T-helper 17 cell (primary cell): ENCODE results near the gene IKZF1. TPM values are rescaled to one million over a fixed set of nuclear protein-coding genes. Genes with fewer than 3 reads are reported as not detected.

Experiments used
- ATAC-seq: fragments of 150-1000 bp; cut with Tn5 transposase; 2 replicates; pipeline ENCODE4 v1.10.0; 2021; ENCODE audit warnings: mild to moderate bottlenecking, moderate library complexity
- DNase-seq, 3 donors: peaks; one replicate each; pipeline versions ENCODE4 v3.0.0 to v3.0.0-alpha.2; 2020 to 2021
- H3K9me3 ChIP-seq: one replicate; pipeline ENCODE4 v1.7.0; 2013; ENCODE audit warnings: low read length, mild to moderate bottlenecking; ENCODE audit not compliant: control insufficient read depth, poor library complexity, severe bottlenecking
- H3K27ac Mint-ChIP-seq: one replicate; pipeline ENCODE4 v1.8.0; 2022; ENCODE audit warnings: mild to moderate bottlenecking, moderate library complexity, mixed read lengths
- H3K27me3 Mint-ChIP-seq: one replicate; pipeline ENCODE4 v1.8.0; 2022; ENCODE audit warnings: mixed read lengths
- H3K36me3 Mint-ChIP-seq: one replicate; pipeline ENCODE4 v1.8.0; 2022; ENCODE audit warnings: low read depth, mixed read lengths
- H3K4me1 Mint-ChIP-seq: one replicate; pipeline ENCODE4 v1.8.0; 2022; ENCODE audit warnings: mild to moderate bottlenecking, mixed read lengths
- H3K4me3 Mint-ChIP-seq: one replicate; pipeline ENCODE4 v1.8.0; 2022; ENCODE audit warnings: mild to moderate bottlenecking, moderate library complexity, mixed read lengths
- total RNA-seq, 4 donors: library from RNA in 2 of 4; stranded (reverse) in 2 of 4; gene quantifications; one replicate each; pipeline ENCODE4 v1.2.3 and lab custom pipeline; 2022 to 2026

The IKZF1 gene
- total RNA-seq, 2 donors from 2014 or later: 301 to 323 TPM

DNA sequence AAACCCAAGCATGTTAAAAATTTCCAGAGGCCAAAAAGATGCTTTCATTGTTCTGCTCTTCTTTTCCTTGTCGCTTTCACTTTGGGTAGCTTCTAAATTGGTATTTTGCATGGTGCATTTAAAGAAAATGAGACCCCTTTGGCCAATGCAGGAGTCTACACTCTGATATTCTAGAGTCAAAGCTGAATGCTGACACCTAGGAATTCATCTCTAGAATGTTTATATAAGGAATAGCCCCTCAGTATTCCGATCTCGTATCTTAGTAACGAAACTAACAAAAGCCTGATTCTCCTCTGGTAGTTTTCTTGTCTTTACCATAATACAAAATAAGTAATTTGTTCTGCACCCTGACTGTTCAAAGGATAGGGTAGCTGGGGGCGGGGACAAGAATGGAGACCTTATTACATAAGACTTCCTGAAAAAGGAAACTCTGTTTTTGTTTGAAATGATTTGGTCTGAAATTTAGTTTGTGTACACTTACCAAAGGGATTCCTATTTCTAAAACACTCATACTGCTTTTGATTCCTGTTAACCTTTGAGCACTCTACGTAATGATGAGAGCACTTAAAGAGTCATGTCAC, 17.1 kb downstream of the IKZF1 start:
- peak in 2 of 3 donors; percentile 48 to 49 for DNase-seq
- no peaks in the 10 kb centered on the region for H3K36me3 Mint-ChIP-seq

DNA sequence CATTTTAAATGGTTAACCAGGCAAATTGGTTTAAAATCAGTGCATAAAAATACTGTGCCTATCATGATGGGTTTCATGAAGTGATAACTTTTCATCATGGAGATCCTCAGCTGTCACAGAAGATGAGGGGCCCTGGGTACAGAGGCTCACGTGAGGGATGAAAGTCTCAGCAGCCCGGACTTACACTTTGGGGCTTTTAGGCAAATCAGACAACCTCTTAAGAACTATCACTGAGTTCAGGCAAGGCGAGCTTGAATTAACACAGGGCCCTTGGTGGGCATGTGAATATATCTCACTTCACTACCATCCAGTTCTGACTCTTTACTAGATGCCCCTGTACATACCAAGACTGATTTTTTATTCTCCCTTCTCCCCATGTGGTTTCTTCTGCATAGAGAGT, 19.6 kb downstream of the IKZF1 start:
- peaks cover 54% of the 10 kb centered on the region for H3K4me1 Mint-ChIP-seq

More for the DNA sequence above, 17.1 kb downstream of the IKZF1 start:
- Mint-ChIP-seq H3K27me3 (no peaks in the 10 kb centered on the region), H3K4me3 (peak overlapping the region; percentile 82), H3K27ac (no peak overlapping the region), H3K4me1 (peaks cover 58% of the 10 kb centered on the region)
- ATAC-seq: peak; percentile 54
- H3K9me3 ChIP-seq: no peaks in the 10 kb centered on the region

GRCh38 chr7:50327443-50327842, 22.9 kb downstream of the IKZF1 start:
- DNase-seq (no peak), ATAC-seq (no peak)
- H3K27ac Mint-ChIP-seq: no peak overlapping the region
- peaks cover 11% of the 10 kb centered on the region for H3K36me3 Mint-ChIP-seq
- H3K27me3 Mint-ChIP-seq: no peaks in the 10 kb centered on the region
- peaks cover 62% of the 10 kb centered on the region for H3K4me1 Mint-ChIP-seq
- no peak overlapping the region for H3K4me3 Mint-ChIP-seq
- H3K9me3 ChIP-seq: no peaks in the 10 kb centered on the region

More for the DNA sequence above, 19.6 kb downstream of the IKZF1 start:
- no peak for ATAC-seq
- Mint-ChIP-seq H3K36me3 (no peaks in the 10 kb centered on the region), H3K27me3 (no peaks in the 10 kb centered on the region), H3K27ac (no peak overlapping the region), H3K4me3 (no peak overlapping the region)
- no peaks in the 10 kb centered on the region for H3K9me3 ChIP-seq
- no peak for DNase-seq

- H3K4me3 Mint-ChIP-seq: no peak overlapping the region
- DNase-seq: no peak
- peaks cover 53% of the 10 kb centered on the region for H3K4me1 Mint-ChIP-seq
- H3K27me3 Mint-ChIP-seq: no peaks in the 10 kb centered on the region
- no peak overlapping the region for H3K27ac Mint-ChIP-seq
- H3K36me3 Mint-ChIP-seq: peaks cover 11% of the 10 kb centered on the region
- peak; percentile 26 for ATAC-seq
- H3K9me3 ChIP-seq: no peaks in the 10 kb centered on the region
These were observed 25.3 kb downstream of the IKZF1 start for GRCh38 chr7:50329775-50330174.

DNA sequence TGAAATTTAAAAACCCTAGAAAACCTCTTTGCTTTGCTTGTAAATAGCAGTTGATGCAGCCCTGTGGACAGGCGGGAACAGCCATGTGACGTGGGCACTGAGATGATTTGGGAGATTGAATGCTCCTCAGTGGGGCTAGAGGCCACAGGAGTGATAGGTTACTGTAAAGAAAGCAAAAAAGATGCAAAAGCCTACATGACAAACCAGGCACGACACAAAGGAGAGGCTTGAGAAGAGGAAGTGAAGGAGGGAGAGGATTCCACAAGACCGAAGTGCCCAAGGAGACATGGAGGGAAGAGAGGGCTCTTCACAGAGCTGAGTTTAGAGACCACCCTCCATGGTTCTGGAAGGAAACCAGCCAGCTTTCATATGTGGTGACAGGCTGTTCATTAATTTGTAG, 25.7 kb downstream of the IKZF1 start:
- no peaks in the 10 kb centered on the region for H3K9me3 ChIP-seq
- no peak for DNase-seq
- Mint-ChIP-seq H3K27me3 (no peaks in the 10 kb centered on the region), H3K27ac (no peak overlapping the region), H3K4me3 (no peak overlapping the region), H3K4me1 (peaks cover 53% of the 10 kb centered on the region), H3K36me3 (peaks cover 11% of the 10 kb centered on the region)
- ATAC-seq: no peak

DNA sequence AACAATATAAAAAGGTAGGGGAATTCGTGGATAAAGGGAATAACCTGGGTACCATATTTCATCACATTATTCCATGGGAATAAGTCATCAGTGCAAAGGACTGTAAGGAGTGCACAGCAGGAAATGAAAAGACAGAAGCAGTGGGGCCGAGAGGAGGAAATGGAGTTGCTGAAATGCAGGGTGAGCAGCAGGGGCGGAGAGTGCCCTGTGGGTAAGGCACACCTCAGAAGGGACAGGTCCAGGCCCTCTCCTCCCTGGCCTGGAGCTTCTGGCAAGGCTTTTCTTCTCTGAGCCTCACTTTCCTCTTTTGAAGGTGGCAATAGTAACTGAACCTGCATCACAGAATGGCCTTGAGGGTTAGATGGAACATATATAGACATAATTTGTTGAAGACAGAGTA, 26.2 kb downstream of the IKZF1 start:
- ATAC-seq (no peak), DNase-seq (no peak)
- no peaks in the 10 kb centered on the region for H3K27me3 Mint-ChIP-seq
- H3K9me3 ChIP-seq: no peaks in the 10 kb centered on the region
- H3K36me3 Mint-ChIP-seq: peaks cover 11% of the 10 kb centered on the region
- H3K4me3 Mint-ChIP-seq: no peak overlapping the region
- H3K4me1 Mint-ChIP-seq: peaks cover 53% of the 10 kb centered on the region
- no peak overlapping the region for H3K27ac Mint-ChIP-seq

DNA sequence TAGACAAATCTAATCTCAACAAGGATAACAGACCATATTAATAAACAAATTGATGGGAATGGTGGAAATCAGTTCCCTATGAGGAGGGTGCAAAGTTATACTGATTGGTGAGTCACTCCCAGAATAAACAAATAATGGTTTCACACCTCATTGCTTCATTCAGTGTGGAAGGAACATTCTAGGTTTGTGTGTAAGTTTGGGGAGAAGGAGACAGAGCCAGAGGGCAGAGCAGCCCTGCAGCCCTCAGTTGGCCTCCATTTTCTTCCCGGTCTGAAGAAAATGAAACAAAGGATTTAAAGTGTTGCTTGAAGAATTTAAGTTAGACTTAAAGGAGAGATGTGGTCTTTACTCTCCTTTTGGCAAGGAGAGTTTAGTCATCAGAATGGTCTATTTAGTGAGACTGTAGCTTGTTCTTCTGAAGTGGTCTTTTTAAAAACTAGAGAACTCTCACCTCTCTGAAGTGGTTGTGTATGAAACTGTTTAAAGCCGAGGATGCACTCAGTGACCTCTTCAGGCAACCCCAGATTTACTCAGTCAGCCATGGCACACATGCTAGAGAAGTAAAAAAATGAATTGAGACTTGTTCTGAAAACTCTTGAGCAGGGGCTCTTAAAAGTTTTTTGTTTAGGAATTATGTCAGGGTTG, 27.2 kb downstream of the IKZF1 start:
- ATAC-seq (peak; percentile 72), DNase-seq (no peak)
- Mint-ChIP-seq H3K27ac (no peak overlapping the region), H3K27me3 (no peaks in the 10 kb centered on the region), H3K4me3 (no peak overlapping the region), H3K36me3 (peaks cover 14% of the 10 kb centered on the region), H3K4me1 (peaks cover 47% of the 10 kb centered on the region)
- no peaks in the 10 kb centered on the region for H3K9me3 ChIP-seq

DNA sequence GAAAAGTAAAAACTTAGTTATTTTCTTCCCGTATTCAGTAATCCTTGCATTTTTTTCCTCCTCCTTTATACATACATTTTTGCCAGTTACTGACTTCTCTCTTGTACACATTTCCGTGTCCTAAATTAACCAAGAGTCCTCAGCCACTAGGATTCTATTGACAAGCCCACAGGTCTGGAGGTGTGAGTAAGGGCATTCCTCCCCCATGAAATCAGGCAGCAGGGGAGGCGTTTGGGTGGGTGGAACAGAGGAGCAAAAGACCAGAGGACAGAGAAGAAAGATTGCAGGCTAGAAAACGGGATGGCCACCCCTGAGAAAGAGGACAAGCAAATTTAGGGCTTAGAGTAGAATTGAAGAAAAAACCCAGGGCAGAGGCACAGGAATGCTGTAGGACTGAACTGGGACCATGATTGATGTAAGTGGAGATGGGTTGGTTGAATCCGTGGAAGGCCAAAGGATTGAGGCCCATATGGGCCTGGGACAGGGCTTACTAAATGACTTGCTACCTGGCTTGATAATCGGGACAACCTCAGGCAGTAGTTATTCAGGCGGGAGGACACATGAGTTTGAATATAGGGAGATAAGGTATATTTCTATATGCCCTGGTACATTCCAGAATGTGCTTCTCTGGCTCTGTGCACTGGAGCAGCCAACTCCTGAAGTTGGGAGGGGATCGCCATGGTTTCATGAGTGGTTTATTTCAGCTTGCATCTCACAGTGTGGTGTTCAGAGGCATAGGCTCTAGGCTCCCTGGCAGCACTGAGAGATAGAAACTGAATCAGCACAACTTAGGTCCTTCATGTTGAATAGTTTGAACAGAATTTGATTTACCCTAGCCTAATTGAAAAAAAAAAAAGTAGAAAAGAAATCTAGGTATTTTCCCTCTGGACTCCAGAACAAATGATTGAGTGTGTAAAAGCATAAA, 28.0 kb downstream of the IKZF1 start:
- no peak for DNase-seq
- Mint-ChIP-seq H3K36me3 (peaks cover 17% of the 10 kb centered on the region), H3K27ac (no peak overlapping the region)

GRCh38 chr7:50333221-50333651, 28.7 kb downstream of the IKZF1 start:
- Mint-ChIP-seq H3K27me3 (no peaks in the 10 kb centered on the region), H3K4me1 (peaks cover 40% of the 10 kb centered on the region), H3K4me3 (no peak overlapping the region), H3K36me3 (peaks cover 18% of the 10 kb centered on the region), H3K27ac (no peak overlapping the region)
- DNase-seq (peak in 2 of 3 donors; percentile 33 to 50), ATAC-seq (peak; percentile 52)
- no peaks in the 10 kb centered on the region for H3K9me3 ChIP-seq

More for the DNA sequence above, 28.0 kb downstream of the IKZF1 start:
- Mint-ChIP-seq H3K4me3 (no peak overlapping the region), H3K27me3 (no peaks in the 10 kb centered on the region), H3K4me1 (peaks cover 43% of the 10 kb centered on the region)
- H3K9me3 ChIP-seq: no peaks in the 10 kb centered on the region
- ATAC-seq: no peak

GRCh38 chr7:50334341-50334994, 30.0 kb downstream of the IKZF1 start:
- no peak overlapping the region for H3K27ac Mint-ChIP-seq
- DNase-seq (no peak), ATAC-seq (no peak)
- no peaks in the 10 kb centered on the region for H3K9me3 ChIP-seq
- peaks cover 18% of the 10 kb centered on the region for H3K36me3 Mint-ChIP-seq
- H3K4me1 Mint-ChIP-seq: peaks cover 44% of the 10 kb centered on the region
- no peaks in the 10 kb centered on the region for H3K27me3 Mint-ChIP-seq
- H3K4me3 Mint-ChIP-seq: no peak overlapping the region

- Mint-ChIP-seq H3K27me3 (no peaks in the 10 kb centered on the region), H3K4me1 (peaks cover 42% of the 10 kb centered on the region), H3K36me3 (peaks cover 15% of the 10 kb centered on the region), H3K27ac (no peak overlapping the region), H3K4me3 (no peak overlapping the region)
- DNase-seq: no peak
- no peak for ATAC-seq
- no peaks in the 10 kb centered on the region for H3K9me3 ChIP-seq
These were observed 30.8 kb downstream of the IKZF1 start for GRCh38 chr7:50335230-50335794.

GRCh38 chr7:50335795-50336754, 31.6 kb downstream of the IKZF1 start:
- Mint-ChIP-seq H3K27me3 (no peaks in the 10 kb centered on the region), H3K27ac (no peak overlapping the region), H3K4me1 (peaks cover 37% of the 10 kb centered on the region), H3K4me3 (no peak overlapping the region), H3K36me3 (peaks cover 8% of the 10 kb centered on the region)
- H3K9me3 ChIP-seq: no peaks in the 10 kb centered on the region
- DNase-seq: peak; percentile 61 to 77 (median 66)
- ATAC-seq: peak; percentile 50
